Neuronal stem cell (in vitro differentiated cells): ENCODE results near the gene C1QTNF12.

ENCODE experiments used
- DNase-seq: peaks from one replicate; pipeline ENCODE4 v3.0.0-alpha.2; 2013; ENCODE audit warnings: low spot score
- H2AFZ ChIP-seq: one replicate; pipeline ENCODE4 v1.6.1; 2013; ENCODE audit warnings: mild to moderate bottlenecking, low read length, inconsistent platforms
- H2AK5ac ChIP-seq: 2 replicates; pipeline ENCODE4 v1.6.1; 2013; ENCODE audit warnings: low read depth, mild to moderate bottlenecking, inconsistent platforms, low read length, moderate library complexity, mixed read lengths
- H2BK120ac ChIP-seq: 2 replicates; pipeline ENCODE4 v1.6.1; 2013; ENCODE audit warnings: low read depth, mild to moderate bottlenecking, inconsistent platforms, low read length, moderate library complexity, mixed read lengths
- H2BK12ac ChIP-seq: one replicate; pipeline ENCODE4 v1.6.1; 2013; ENCODE audit warnings: low read length, inconsistent platforms
- H2BK15ac ChIP-seq: 2 replicates; pipeline ENCODE4 v1.6.1; 2013; ENCODE audit warnings: mild to moderate bottlenecking, low read length, inconsistent platforms, mixed read lengths
- H2BK5ac ChIP-seq: one replicate; pipeline ENCODE4 v1.6.1; 2013; ENCODE audit warnings: inconsistent platforms, mild to moderate bottlenecking, low read length, moderate library complexity
- H3K14ac ChIP-seq: one replicate; pipeline ENCODE4 v1.6.1; 2013; ENCODE audit warnings: low read length, inconsistent platforms
- H3K18ac ChIP-seq: 2 replicates; pipeline ENCODE4 v1.6.1; 2013; ENCODE audit warnings: low read length, inconsistent platforms
- H3K23ac ChIP-seq: 2 replicates; pipeline ENCODE4 v1.6.1; 2013; ENCODE audit warnings: low read depth, mild to moderate bottlenecking, mixed read lengths, low read length, inconsistent platforms; ENCODE audit not compliant: poor library complexity
- H3K27ac ChIP-seq: replicated peaks from 3 replicates; pipeline ENCODE4 v1.5.1; 2013; ENCODE audit warnings: low read length, inconsistent platforms
- H3K27me3 ChIP-seq, 3 experiments: 2 replicates each; pipeline ENCODE4 v1.6.1; 2013; ENCODE audit warnings: low read length in 3 of 3, mild to moderate bottlenecking in 2 of 3, inconsistent platforms in 1 of 3, low read depth in 1 of 3, mixed read lengths in 1 of 3, moderate library complexity in 1 of 3; ENCODE audit not compliant: control insufficient read depth in 3 of 3, insufficient read depth in 3 of 3
- H3K36me3 ChIP-seq, 2 donors: replicated peaks in 1 of 2; 2 replicates each; pipeline ENCODE4 v1.6.1; 2013; ENCODE audit warnings: low read length in 2 of 2; ENCODE audit not compliant: control insufficient read depth in 2 of 2, insufficient read depth in 2 of 2
- H3K4ac ChIP-seq: 2 replicates; pipeline ENCODE4 v1.6.1; 2013; ENCODE audit warnings: inconsistent platforms, mild to moderate bottlenecking, low read length, moderate library complexity
- H3K4me1 ChIP-seq, 2 donors: 1 replicate in 1 of 2; 2 replicates in 1 of 2; pipeline ENCODE4 v1.6.1; 2013; ENCODE audit warnings: low read length in 2 of 2, low read depth in 1 of 2; ENCODE audit not compliant: control insufficient read depth in 2 of 2, insufficient read depth in 1 of 2
- H3K4me2 ChIP-seq: one replicate; pipeline ENCODE4 v1.6.1; 2013; ENCODE audit warnings: mild to moderate bottlenecking, low read length, inconsistent platforms; ENCODE audit not compliant: insufficient read depth, poor library complexity, severe bottlenecking
- H3K4me3 ChIP-seq, 2 donors: 2 replicates each; pipeline ENCODE4 v1.5.1; 2013; ENCODE audit warnings: low read length in 2 of 2, mild to moderate bottlenecking in 2 of 2, inconsistent platforms in 1 of 2, moderate library complexity in 1 of 2
- H3K79me1 ChIP-seq: one replicate; pipeline ENCODE4 v1.6.1; 2013; ENCODE audit warnings: low read depth, mild to moderate bottlenecking, inconsistent platforms, low read length, moderate library complexity
- H3K9ac ChIP-seq: one replicate; pipeline ENCODE4 v1.6.1; 2013; ENCODE audit warnings: mild to moderate bottlenecking, low read depth, low read length, inconsistent platforms; ENCODE audit not compliant: poor library complexity
- H3K9me3 ChIP-seq, 2 donors: replicated peaks in 1 of 2; 2 replicates each; pipeline versions ENCODE3 to v1.6.1; 2013; ENCODE audit warnings: low read length in 2 of 2, mild to moderate bottlenecking in 2 of 2, inconsistent platforms in 1 of 2, low read depth in 1 of 2, mixed read lengths in 1 of 2, moderate library complexity in 1 of 2; ENCODE audit not compliant: control insufficient read depth in 2 of 2, insufficient read depth in 1 of 2
- H4K8ac ChIP-seq: one replicate; pipeline ENCODE4 v1.6.1; 2013; ENCODE audit warnings: low read depth, mild to moderate bottlenecking, inconsistent platforms, low read length, moderate library complexity
- H4K91ac ChIP-seq: one replicate; pipeline ENCODE4 v1.6.1; 2013; ENCODE audit warnings: low read length, low read depth, mild to moderate bottlenecking, inconsistent platforms; ENCODE audit not compliant: poor library complexity
- WGBS, 2 donors: extraction: QIAGEN DNeasy Blood & Tissue Kit; methylation state at CpG; one replicate each; pipeline ENCODE4 v1.1.7; 2013; ENCODE audit warnings: missing lambda C conversion rate in 2 of 2, mixed read lengths in 1 of 2; ENCODE audit not compliant: insufficient read length in 2 of 2, insufficient replicate concordance in 1 of 2; ENCODE audit errors: extremely low coverage in 2 of 2; 5-methylcytosine and 5-hydroxymethylcytosine counted together

C1QTNF12 gene

DNA sequence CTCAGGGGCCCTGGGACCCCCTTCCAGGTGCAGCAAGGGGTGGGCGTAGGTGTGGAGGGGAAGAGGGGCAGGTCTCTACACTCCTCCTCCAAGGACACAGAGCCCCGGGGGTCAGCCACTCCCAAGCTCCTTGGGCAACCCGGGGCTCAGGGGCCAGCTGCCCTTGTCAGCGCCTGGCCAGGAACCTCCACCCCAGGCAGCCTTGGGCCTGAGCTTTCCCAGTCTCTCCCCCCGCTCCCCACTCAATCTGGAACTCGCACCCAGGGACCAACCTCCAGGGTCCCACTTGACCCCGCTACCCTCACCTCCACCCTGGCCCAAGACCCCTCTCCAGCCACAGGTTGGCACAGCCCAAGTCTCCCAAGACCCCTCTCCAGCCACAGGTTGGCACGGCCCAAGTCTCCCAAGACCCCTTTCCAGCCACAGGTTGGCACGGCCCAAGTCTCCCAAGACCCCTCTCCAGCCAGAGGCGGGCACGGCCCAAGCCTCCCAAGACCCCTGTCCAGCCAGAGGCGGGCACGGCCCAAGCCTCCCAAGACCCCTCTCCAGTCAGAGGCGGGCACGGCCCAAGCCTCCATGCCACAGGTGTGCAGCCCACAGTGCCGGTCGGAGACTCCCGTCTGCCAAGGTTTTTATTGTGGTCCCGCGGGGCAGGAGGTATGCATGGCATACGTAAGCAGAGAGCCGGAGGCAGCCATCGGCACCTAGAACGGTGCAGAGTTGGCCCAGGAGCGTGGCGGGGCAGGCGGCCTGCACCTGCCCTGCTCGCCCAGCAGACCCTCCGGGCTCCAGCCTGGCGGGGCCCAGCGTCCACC, 35.6 kb downstream of the C1QTNF12 start:
- Histone ChIP-seq H3K4me1 (peaks cover 3 to 5% of the 10 kb centered on the region in 2 donors), H2BK120ac (no peak overlapping the region), H3K27ac (no peak overlapping the region), H3K23ac (no peak overlapping the region), H3K18ac (peak overlapping the region; percentile 38), H2AK5ac (peak overlapping the region; percentile 75), H3K4me3 (no peak overlapping the region), H3K27me3 (peaks cover 0 to 17% (median 14%) of the 10 kb centered on the region in 3 experiments), H3K4me2 (no peak overlapping the region), H3K14ac (peak overlapping the region; percentile 21), H3K79me1 (peaks cover 4% of the 10 kb centered on the region), H2BK12ac (no peak overlapping the region), H3K9ac (peak overlapping the region; percentile 44), H3K4ac (no peak overlapping the region), H2BK15ac (peak overlapping the region; percentile 83), H4K8ac (no peak overlapping the region), H4K91ac (no peak overlapping the region), H2BK5ac (peak overlapping the region; percentile 53), H3K9me3 (no peaks in the 10 kb centered on the region), H3K36me3 (peaks cover 0 to 5% of the 10 kb centered on the region in 2 donors), H2AFZ (no peak overlapping the region)
- no peak for DNase-seq
- WGBS, 2 donors, result no CpG with 5 or more reads among the region's 31 CpGs

DNA sequence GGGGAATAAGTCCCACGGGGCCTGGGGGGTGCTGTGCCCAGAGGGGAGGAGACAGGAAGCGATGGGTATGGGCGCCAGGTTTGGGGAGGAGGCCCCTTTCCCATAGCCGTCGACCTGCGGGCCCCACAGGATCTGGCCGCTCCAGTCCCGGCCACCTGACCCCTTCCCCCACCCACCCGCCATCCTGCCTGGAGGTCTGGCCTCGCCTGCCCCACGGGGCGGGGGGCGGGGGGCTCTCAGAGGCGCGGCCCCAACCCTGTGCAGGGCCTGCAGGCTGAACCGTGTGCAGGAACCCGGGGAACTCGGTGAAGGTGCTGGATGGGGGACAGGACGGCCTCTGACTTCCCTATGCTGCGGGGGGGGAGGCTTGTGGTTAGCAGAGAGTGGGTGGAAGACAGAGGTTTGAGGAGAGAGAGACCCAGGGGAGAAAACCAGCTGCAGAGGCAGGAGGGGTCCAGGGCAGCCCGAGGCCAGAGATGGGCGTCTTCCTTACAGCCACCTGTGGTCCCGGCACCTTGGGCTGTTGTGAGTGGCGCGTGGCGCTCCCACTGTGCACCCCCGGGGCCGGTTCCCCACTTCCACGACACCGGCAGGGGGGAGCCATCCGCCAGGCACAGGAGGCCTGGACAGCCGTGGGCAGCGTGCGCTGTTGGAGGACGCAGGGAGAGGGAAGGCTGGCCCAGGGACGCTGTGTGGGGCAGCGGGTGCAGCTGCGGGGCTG, 37.6 kb downstream of the C1QTNF12 start:
- Histone ChIP-seq H2BK15ac (peak overlapping the region; percentile 89), H3K9me3 (no peaks in the 10 kb centered on the region), H2BK120ac (peak overlapping the region; percentile 31), H3K9ac (peak overlapping the region; percentile 38), H3K4ac (peak overlapping the region; percentile 11), H4K8ac (no peak overlapping the region), H3K4me3 (no peak overlapping the region), H3K23ac (peak overlapping the region; percentile 96), H3K18ac (peak overlapping the region; percentile 89), H2BK12ac (peak overlapping the region; percentile 99), H2AK5ac (peak overlapping the region; percentile 95), H4K91ac (no peak overlapping the region), H3K14ac (peak overlapping the region; percentile 71), H3K27me3 (peaks cover 0 to 36% (median 23%) of the 10 kb centered on the region in 3 experiments), H3K4me2 (no peak overlapping the region), H3K27ac (no peak overlapping the region), H2BK5ac (peak overlapping the region; percentile 48), H2AFZ (no peak overlapping the region), H3K36me3 (no peaks in the 10 kb centered on the region), H3K4me1 (peaks cover 5% of the 10 kb centered on the region in 2 donors), H3K79me1 (peaks cover 4% of the 10 kb centered on the region)
- no peak for DNase-seq
- WGBS, 2 donors, result no CpG with 5 or more reads among the region's 38 CpGs

DNA sequence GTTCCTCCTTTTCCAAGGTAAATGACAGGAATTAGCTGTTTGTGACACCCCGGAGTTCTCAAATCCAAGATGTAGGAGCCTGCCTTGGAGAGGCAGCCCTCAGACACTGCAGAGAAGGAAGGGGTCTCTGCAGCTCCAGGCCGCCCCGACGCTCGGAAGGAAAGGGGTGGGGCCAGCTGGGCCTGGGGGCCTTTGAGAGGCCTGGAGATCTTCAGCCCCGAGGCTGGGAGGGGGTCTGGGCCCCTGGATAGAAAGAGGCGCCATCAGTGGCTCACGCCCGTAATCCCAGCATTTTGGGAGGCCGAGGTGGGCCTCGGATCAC, 39.0 kb downstream of the C1QTNF12 start:
- H3K9me3 ChIP-seq, result no peaks in the 10 kb centered on the region
- no peak overlapping the region for H3K4ac ChIP-seq
- H3K27ac ChIP-seq, result no peak overlapping the region
- no peak overlapping the region for H3K4me3 ChIP-seq
- H3K14ac ChIP-seq, result no peak overlapping the region
- H2BK12ac ChIP-seq, result no peak overlapping the region
- H2BK15ac ChIP-seq, result peak overlapping the region; percentile 89
- H3K4me2 ChIP-seq, result no peak overlapping the region
- peaks cover 4% of the 10 kb centered on the region for H3K79me1 ChIP-seq
- H4K91ac ChIP-seq, result no peak overlapping the region
- H3K23ac ChIP-seq, result no peak overlapping the region
- no peaks in the 10 kb centered on the region for H3K36me3 ChIP-seq
- H2AFZ ChIP-seq, result no peak overlapping the region
- peaks cover 0 to 42% (median 23%) of the 10 kb centered on the region in 3 experiments for H3K27me3 ChIP-seq
- peaks cover 5% of the 10 kb centered on the region in 2 donors for H3K4me1 ChIP-seq
- no peak for DNase-seq
- H2BK120ac ChIP-seq, result no peak overlapping the region
- H3K9ac ChIP-seq, result no peak overlapping the region
- WGBS, 2 donors, result no CpG with 5 or more reads among the region's 11 CpGs
- H4K8ac ChIP-seq, result no peak overlapping the region
- no peak overlapping the region for H2BK5ac ChIP-seq
- H3K18ac ChIP-seq, result peak overlapping the region; percentile 71
- peak overlapping the region; percentile 86 for H2AK5ac ChIP-seq

DNA sequence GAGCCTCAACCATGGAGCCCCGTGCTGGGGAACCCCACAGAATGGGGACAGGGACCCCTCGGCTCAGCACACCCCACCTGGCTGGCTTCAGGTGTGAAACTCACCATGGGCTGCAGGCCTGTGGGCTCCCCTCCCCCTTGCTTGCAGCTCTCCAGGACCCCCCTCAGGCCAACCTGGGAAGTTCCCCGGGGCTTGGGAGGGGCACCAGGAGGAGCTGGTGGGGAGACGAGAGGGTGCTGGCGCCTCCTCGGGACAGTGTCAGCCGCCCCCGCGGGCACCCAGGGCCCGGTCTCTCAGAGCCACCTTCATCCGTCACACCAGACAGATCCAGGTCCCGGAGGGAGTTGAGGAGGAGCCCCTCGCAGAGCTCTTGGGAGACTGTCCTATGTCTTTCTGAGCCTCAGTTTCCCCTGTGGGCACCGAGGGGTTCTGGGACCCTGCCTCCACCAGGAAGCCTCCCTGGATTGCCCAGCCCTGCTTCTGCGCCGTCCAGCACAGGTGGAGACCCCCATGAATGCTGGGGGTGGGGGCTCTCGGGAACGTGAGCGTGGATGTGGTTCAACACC, 39.5 kb downstream of the C1QTNF12 start:
- no peak overlapping the region for H3K14ac ChIP-seq
- peak overlapping the region; percentile 84 for H2BK12ac ChIP-seq
- DNase-seq, result no peak
- peaks cover 5% of the 10 kb centered on the region in 2 donors for H3K4me1 ChIP-seq
- H2AK5ac ChIP-seq, result peak overlapping the region; percentile 86
- H3K4ac ChIP-seq, result no peak overlapping the region
- peak overlapping the region; percentile 66 for H2BK5ac ChIP-seq
- H3K27ac ChIP-seq, result no peak overlapping the region
- peak overlapping the region; percentile 72 for H2BK120ac ChIP-seq
- no peak overlapping the region for H4K8ac ChIP-seq
- H2AFZ ChIP-seq, result no peak overlapping the region
- H3K4me3 ChIP-seq, result no peak overlapping the region
- peak overlapping the region; percentile 20 for H3K23ac ChIP-seq
- no peak overlapping the region for H3K9ac ChIP-seq
- no peak overlapping the region for H3K4me2 ChIP-seq
- peaks cover 0 to 42% (median 23%) of the 10 kb centered on the region in 3 experiments for H3K27me3 ChIP-seq
- no peaks in the 10 kb centered on the region for H3K36me3 ChIP-seq
- WGBS, 2 donors, result no CpG with 5 or more reads among the region's 19 CpGs
- no peak overlapping the region for H4K91ac ChIP-seq
- peaks cover 4% of the 10 kb centered on the region for H3K79me1 ChIP-seq
- H3K9me3 ChIP-seq, result no peaks in the 10 kb centered on the region
- peak overlapping the region; percentile 71 for H3K18ac ChIP-seq
- H2BK15ac ChIP-seq, result peak overlapping the region; percentile 89
